Liver (tissue), 2 donors: ENCODE results near the gene ZKSCAN5.

ENCODE experiments used
- HNF4A ChIP-seq, 2 donors: conservative IDR thresholded peaks; 2 replicates each; pipeline ENCODE4 v1.6.1; 2016; ENCODE audit warnings: antibody characterized with exemption in 2 of 2, mild to moderate bottlenecking in 2 of 2
- RAD21 ChIP-seq, 2 donors: IDR thresholded peaks; 2 replicates each; pipeline ENCODE4 v1.6.1; 2016; ENCODE audit warnings: antibody characterized with exemption in 2 of 2, mild to moderate bottlenecking in 2 of 2
- TAF1 ChIP-seq: conservative IDR thresholded peaks from 2 replicates; pipeline ENCODE4 v1.6.1; 2016; ENCODE audit warnings: antibody characterized with exemption, mild to moderate bottlenecking
- YY1 ChIP-seq: IDR thresholded peaks from 2 replicates; pipeline ENCODE4 v1.6.1; 2016; ENCODE audit warnings: antibody characterized with exemption, mild to moderate bottlenecking
- donor health status: healthy.

DNA sequence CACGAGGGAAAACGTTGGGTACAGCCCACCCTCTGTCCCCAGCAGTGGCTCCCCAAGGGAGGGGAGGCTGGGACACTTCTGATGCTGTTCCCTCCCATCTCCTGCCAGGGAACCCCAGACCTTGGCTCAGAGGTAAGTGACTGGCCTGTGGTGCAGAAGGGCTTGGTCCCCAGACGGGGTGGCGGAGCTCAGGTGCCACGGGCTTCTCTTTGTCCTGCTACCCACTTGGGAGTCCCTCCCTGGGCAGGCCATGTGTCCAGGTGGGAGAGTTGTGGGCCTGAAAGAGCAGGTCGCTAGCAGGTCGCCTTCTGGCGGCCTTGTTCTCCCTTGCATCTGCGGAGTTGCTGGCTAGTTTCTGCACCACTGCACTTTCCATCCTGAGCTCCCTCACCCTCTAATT is 48.6 kb upstream of the ZKSCAN5 start:
- no peak for TF ChIP-seq RAD21 (IDR thresholded peaks at IDR 0.05)
- TF ChIP-seq TAF1: no peak
- no peak for TF ChIP-seq YY1
- no peak for TF ChIP-seq HNF4A (conservative IDR thresholded peaks at IDR 0.05)
